Mesenchymal stem cell (in vitro differentiated cells and primary cell): ENCODE results near the gene ZBTB3.
A peak's percentile ranks its signal among the peaks of the same experiment; 100 is the strongest.
"Not testable (repeated sequence)": the region's sequence is repeated elsewhere in the genome, so short reads cannot be mapped to it uniquely, and the experiment has no call there.

Experiments
- DNase-seq: peaks from one replicate; pipeline ENCODE4 v3.0.0-alpha.2; 2013
- H2AFZ ChIP-seq: one replicate; pipeline ENCODE4 v1.6.1; 2013; ENCODE audit warnings: low read depth, mild to moderate bottlenecking, control low read depth, inconsistent platforms, low read length, moderate library complexity
- H2AK5ac ChIP-seq: 2 replicates; pipeline ENCODE4 v1.6.1; 2013; ENCODE audit warnings: low read length, moderate library complexity, mild to moderate bottlenecking, inconsistent platforms; ENCODE audit not compliant: severe bottlenecking
- H2BK120ac ChIP-seq: one replicate; pipeline ENCODE4 v1.6.1; 2013; ENCODE audit warnings: low read depth, mild to moderate bottlenecking, inconsistent platforms, low read length, moderate library complexity
- H2BK12ac ChIP-seq, 2 experiments: one replicate each; pipeline ENCODE4 v1.6.1; 2013; ENCODE audit warnings: inconsistent platforms in 2 of 2, low read length in 2 of 2, mild to moderate bottlenecking in 2 of 2, moderate library complexity in 2 of 2, control low read depth in 1 of 2
- H2BK15ac ChIP-seq: one replicate; pipeline ENCODE4 v1.6.1; 2013; ENCODE audit warnings: mild to moderate bottlenecking, low read depth, inconsistent platforms; ENCODE audit not compliant: poor library complexity, severe bottlenecking
- H2BK5ac ChIP-seq: 2 replicates; pipeline ENCODE4 v1.6.1; 2013; ENCODE audit warnings: low read depth, mild to moderate bottlenecking, low read length, control low read depth, inconsistent platforms; ENCODE audit not compliant: poor library complexity, severe bottlenecking
- H3K14ac ChIP-seq, 2 experiments: one replicate each; pipeline ENCODE4 v1.6.1; 2013; ENCODE audit warnings: inconsistent platforms in 2 of 2, low read length in 2 of 2, control low read depth in 1 of 2, mild to moderate bottlenecking in 1 of 2, moderate library complexity in 1 of 2
- H3K18ac ChIP-seq, 2 experiments: one replicate each; pipeline ENCODE4 v1.6.1; 2013; ENCODE audit warnings: inconsistent platforms in 2 of 2, low read length in 2 of 2, control low read depth in 1 of 2, low read depth in 1 of 2, mild to moderate bottlenecking in 1 of 2
- H3K23ac ChIP-seq, 2 experiments: one replicate each; pipeline ENCODE4 v1.6.1; 2013; ENCODE audit warnings: inconsistent platforms in 2 of 2, low read length in 2 of 2, mild to moderate bottlenecking in 2 of 2, moderate library complexity in 2 of 2, control low read depth in 1 of 2
- H3K27ac ChIP-seq: 2 replicates; pipeline ENCODE4 v1.5.1; 2013; ENCODE audit warnings: mild to moderate bottlenecking, moderate library complexity, low read length, control low read depth, inconsistent platforms; ENCODE audit not compliant: poor library complexity, severe bottlenecking
- H3K27me3 ChIP-seq, 2 experiments: 2 replicates each; pipeline versions ENCODE4 v1.6.1 to v1.7.0; 2013; ENCODE audit warnings: low read length in 2 of 2, mild to moderate bottlenecking in 2 of 2, moderate library complexity in 2 of 2, control low read depth in 1 of 2, inconsistent platforms in 1 of 2; ENCODE audit not compliant: control insufficient read depth in 1 of 2, insufficient read depth in 1 of 2
- H3K36me3 ChIP-seq, 2 experiments: 2 replicates each; pipeline versions ENCODE4 v1.6.1 to v1.7.0; 2013; ENCODE audit warnings: low read length in 2 of 2, control low read depth in 1 of 2, inconsistent platforms in 1 of 2, low read depth in 1 of 2, mild to moderate bottlenecking in 1 of 2; ENCODE audit not compliant: insufficient read depth in 2 of 2, control insufficient read depth in 1 of 2
- H3K4ac ChIP-seq, 2 experiments: one replicate each; pipeline ENCODE4 v1.6.1; 2013; ENCODE audit warnings: inconsistent platforms in 2 of 2, low read length in 2 of 2, mild to moderate bottlenecking in 2 of 2, moderate library complexity in 2 of 2, control low read depth in 1 of 2, low read depth in 1 of 2
- H3K4me1 ChIP-seq: 2 replicates; pipeline ENCODE4 v1.6.1; 2013; ENCODE audit warnings: low read depth, low read length, control low read depth; ENCODE audit not compliant: control insufficient read depth, insufficient read depth
- H3K4me2 ChIP-seq: 2 replicates; pipeline ENCODE4 v1.6.1; 2013; ENCODE audit warnings: low read length, mild to moderate bottlenecking, inconsistent platforms; ENCODE audit not compliant: poor library complexity, severe bottlenecking
- H3K4me3 ChIP-seq, 2 experiments: 2 replicates each; pipeline versions ENCODE4 v1.5.1 to v1.7.0; 2013; ENCODE audit warnings: low read length in 2 of 2, mild to moderate bottlenecking in 2 of 2, control low read depth in 1 of 2, low read depth in 1 of 2; ENCODE audit not compliant: insufficient read depth in 1 of 2
- H3K79me1 ChIP-seq: replicated peaks from 2 replicates; pipeline ENCODE4 v1.6.1; 2013; ENCODE audit warnings: mild to moderate bottlenecking, control low read depth, low read length, inconsistent platforms; ENCODE audit not compliant: poor library complexity, severe bottlenecking
- H3K9ac ChIP-seq: 2 replicates; pipeline ENCODE4 v1.7.0; 2013; ENCODE audit warnings: mild to moderate bottlenecking, low read length, moderate library complexity
- H3K9me3 ChIP-seq: 2 replicates; pipeline ENCODE4 v1.7.0; 2013; ENCODE audit warnings: mild to moderate bottlenecking, low read length; ENCODE audit not compliant: control insufficient read depth
- H4K8ac ChIP-seq: one replicate; pipeline ENCODE4 v1.6.1; 2013; ENCODE audit warnings: inconsistent platforms, mild to moderate bottlenecking, low read length, moderate library complexity
- H4K91ac ChIP-seq: one replicate; pipeline ENCODE4 v1.6.1; 2013; ENCODE audit warnings: mild to moderate bottlenecking, low read length, inconsistent platforms
- WGBS: methylation state at CpG from one replicate; pipeline ENCODE4 v1.1.7; 2013; ENCODE audit warnings: mixed read lengths; 5-methylcytosine and 5-hydroxymethylcytosine counted together

Gene ZBTB3

DNA sequence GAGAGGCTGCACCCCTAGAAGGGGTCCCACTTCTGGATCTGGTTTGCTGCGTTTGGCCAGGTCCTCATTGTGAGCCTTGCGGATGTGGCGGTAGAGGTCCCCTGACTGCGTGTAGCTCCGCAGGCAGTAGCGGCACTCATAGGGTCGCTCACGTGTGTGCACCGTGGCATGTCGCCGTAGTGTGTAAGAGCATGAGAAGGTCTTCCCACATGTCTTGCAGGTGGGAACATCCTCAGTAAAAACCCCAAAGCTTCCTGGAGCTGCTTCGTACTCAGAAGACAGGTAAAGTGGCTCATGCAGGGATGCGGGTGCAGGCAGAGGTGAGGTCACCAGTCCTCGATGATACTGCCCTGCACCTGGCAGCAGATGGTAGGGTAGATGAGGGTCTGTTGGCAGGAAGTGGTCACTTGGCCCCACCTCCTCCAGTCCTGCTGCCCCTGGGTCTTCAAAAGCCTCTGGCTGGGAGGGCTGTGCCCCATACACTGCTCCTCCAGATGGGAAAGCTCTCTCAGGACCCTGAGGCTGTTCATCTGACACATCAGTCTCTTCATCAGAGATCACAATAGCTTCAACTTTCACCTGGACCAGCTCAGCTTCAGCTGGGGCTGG, 1.7 kb downstream of the ZBTB3 start:
- no peak overlapping the region for H3K4me2 ChIP-seq
- no peaks in the 10 kb centered on the region for H3K27me3 ChIP-seq
- peak overlapping the region; percentile 16 for H4K91ac ChIP-seq
- H2AFZ ChIP-seq, result no peak overlapping the region
- H3K23ac ChIP-seq, result no peak overlapping the region
- H3K4me3 ChIP-seq, result no peak overlapping the region
- no peak overlapping the region for H2BK5ac ChIP-seq
- H3K18ac ChIP-seq, result no peak overlapping the region
- 96% methylated on average over 14 of the region's 14 CpGs for WGBS
- H2BK120ac ChIP-seq, result no peak overlapping the region
- no peak for DNase-seq
- peaks cover 14% of the 10 kb centered on the region for H3K4me1 ChIP-seq
- H2BK12ac ChIP-seq, result no peak overlapping the region
- no peak overlapping the region for H2BK15ac ChIP-seq
- no peak overlapping the region for H3K9ac ChIP-seq
- no peak overlapping the region for H3K27ac ChIP-seq
- peaks cover 16 to 33% of the 10 kb centered on the region in 2 experiments for H3K36me3 ChIP-seq
- no peaks in the 10 kb centered on the region for H3K9me3 ChIP-seq
- H4K8ac ChIP-seq, result no peak overlapping the region
- no peak overlapping the region for H3K4ac ChIP-seq
- H2AK5ac ChIP-seq, result no peak overlapping the region
- no peak overlapping the region for H3K14ac ChIP-seq
- H3K79me1 ChIP-seq, result peaks cover 23% of the 10 kb centered on the region

GRCh38 chr11:62749931-62750330, 4.0 kb downstream of the ZBTB3 start:
- DNase-seq, H3K4ac ChIP-seq, H4K8ac ChIP-seq, H4K91ac ChIP-seq, H2BK12ac ChIP-seq, H3K9ac ChIP-seq, H3K14ac ChIP-seq, H3K23ac ChIP-seq, H3K27me3 ChIP-seq, H3K4me2 ChIP-seq, H3K9me3 ChIP-seq, H3K4me3 ChIP-seq, H2AK5ac ChIP-seq, H3K27ac ChIP-seq, H2BK120ac ChIP-seq, H2BK15ac ChIP-seq, H2AFZ ChIP-seq, H3K18ac ChIP-seq, H2BK5ac ChIP-seq: not testable (repeated sequence)
- 96% methylated on average over 5 of the region's 5 CpGs for WGBS
- H3K79me1 ChIP-seq, result peaks cover 23% of the 10 kb centered on the region
- peaks cover 16 to 33% of the 10 kb centered on the region in 2 experiments for H3K36me3 ChIP-seq
- H3K4me1 ChIP-seq, result peaks cover 16% of the 10 kb centered on the region

GRCh38 chr11:62747475-62748160, 6.3 kb downstream of the ZBTB3 start:
- H3K27ac ChIP-seq, result no peak overlapping the region
- H2BK12ac ChIP-seq, result no peak overlapping the region
- peaks cover 6% of the 10 kb centered on the region for H3K4me1 ChIP-seq
- no peak overlapping the region for H2BK15ac ChIP-seq
- no peaks in the 10 kb centered on the region for H3K9me3 ChIP-seq
- DNase-seq, result no peak
- H3K27me3 ChIP-seq, result no peaks in the 10 kb centered on the region
- no peak overlapping the region for H4K8ac ChIP-seq
- H3K18ac ChIP-seq, result no peak overlapping the region
- no peak overlapping the region for H2AFZ ChIP-seq
- H3K9ac ChIP-seq, result no peak overlapping the region
- H3K14ac ChIP-seq, result no peak overlapping the region
- no peak overlapping the region for H2BK5ac ChIP-seq
- no peak overlapping the region for H3K4me3 ChIP-seq
- WGBS, result 99% methylated on average over 6 of the region's 9 CpGs
- no peak overlapping the region for H4K91ac ChIP-seq
- no peak overlapping the region for H3K23ac ChIP-seq
- no peak overlapping the region for H3K4ac ChIP-seq
- H2AK5ac ChIP-seq, result no peak overlapping the region
- H3K79me1 ChIP-seq, result peaks cover 13% of the 10 kb centered on the region
- no peak overlapping the region for H2BK120ac ChIP-seq
- H3K4me2 ChIP-seq, result no peak overlapping the region
- peaks cover 9 to 28% of the 10 kb centered on the region in 2 experiments for H3K36me3 ChIP-seq

GRCh38 chr11:62737196-62737595, 16.8 kb downstream of the ZBTB3 start:
- H2AK5ac ChIP-seq, result no peak overlapping the region
- H3K14ac ChIP-seq, result no peak overlapping the region
- no peaks in the 10 kb centered on the region for H3K27me3 ChIP-seq
- no peak overlapping the region for H2BK15ac ChIP-seq
- H2BK5ac ChIP-seq, result no peak overlapping the region
- H2BK120ac ChIP-seq, result no peak overlapping the region
- peaks cover 9% of the 10 kb centered on the region for H3K79me1 ChIP-seq
- H3K4ac ChIP-seq, result no peak overlapping the region
- H3K9ac ChIP-seq, result no peak overlapping the region
- no peak overlapping the region for H2BK12ac ChIP-seq
- H3K4me1 ChIP-seq, result no peaks in the 10 kb centered on the region
- no peak overlapping the region for H3K18ac ChIP-seq
- H3K4me3 ChIP-seq, result no peak overlapping the region
- no peak overlapping the region for H3K4me2 ChIP-seq
- H4K8ac ChIP-seq, result no peak overlapping the region
- H3K36me3 ChIP-seq, result peaks cover 53 to 75% of the 10 kb centered on the region in 2 experiments
- no peak overlapping the region for H2AFZ ChIP-seq
- no peak overlapping the region for H4K91ac ChIP-seq
- no peaks in the 10 kb centered on the region for H3K9me3 ChIP-seq
- DNase-seq, result no peak
- H3K27ac ChIP-seq, result no peak overlapping the region
- H3K23ac ChIP-seq, result no peak overlapping the region
